A549 (cell line): ENCODE measurements around the gene CHRND. TPM values are rescaled to one million over a fixed set of nuclear protein-coding genes. Genes with fewer than 3 reads are reported as not detected.

Experiments
- ATAC-seq, 2 experiments: fragments of 200-7000 bp in 1 of 2; fragments of >200 bp in 1 of 2; cut with Nextera tagmentation in 1 of 2; cut with Tn5 transposase in 1 of 2; 3 replicates each; pipeline versions ENCODE4 v1.8.0 to v1.9.1; 2018 to 2020; ENCODE audit warnings: mild to moderate bottlenecking in 1 of 2, moderate library complexity in 1 of 2
- CTCF ChIA-PET: fragments of 300-600 bp; sonication (Branson Sonifier 250); formaldehyde crosslinking; extraction: SDS; loops from one replicate; lab custom pipeline; 2021; ENCODE audit warnings: antibody characterized with exemption, inconsistent platforms; lab: Yijun Ruan, JAX
- POLR2A ChIA-PET: fragments of 350-600 bp; formaldehyde crosslinking; extraction: SDS; loops from one replicate; lab custom pipeline; 2021; ENCODE audit warnings: antibody characterized with exemption, inconsistent platforms; lab: Yijun Ruan, JAX
- DNase-seq, 2 experiments: peaks; one replicate each; pipeline versions ENCODE4 v3.0.0 to v3.0.0-alpha.2; 2011 to 2016; ENCODE audit warnings: low read depth in 1 of 2, low spot score in 1 of 2
- FAIRE-seq: peaks from 2 replicates; lab custom pipeline; 2011; peaks lifted over from hg19 to GRCh38; lab: Jason Lieb, UNC
- H3K27ac ChIP-seq, 2 experiments: fragments of >200 bp; sonication (Bioruptor Twin); formaldehyde crosslinking; 3 replicates each; pipeline ENCODE4 v1.5.1; 2016 to 2017
- H3K4me1 ChIP-seq: fragments of >200 bp; sonication (Bioruptor Twin); formaldehyde crosslinking; 3 replicates; pipeline ENCODE4 v1.6.1; 2016
- H3K4me2 ChIP-seq: fragments of >200 bp; sonication (Bioruptor Twin); formaldehyde crosslinking; 3 replicates; pipeline ENCODE4 v1.6.1; 2016
- H3K4me3 ChIP-seq: fragments of >200 bp; sonication (Bioruptor Twin); formaldehyde crosslinking; 3 replicates; pipeline ENCODE4 v1.5.1; 2016
- H3K9me3 ChIP-seq: fragments of >200 bp; sonication (Bioruptor Twin); formaldehyde crosslinking; 3 replicates; pipeline ENCODE4 v1.6.1; 2016
- CBX2 ChIP-seq: fragments of 200-600 bp; sonication (generic); IDR thresholded peaks from 2 replicates; pipeline ENCODE4 v1.6.1; 2016; ENCODE audit warnings: low read depth, mild to moderate bottlenecking, borderline replicate concordance
- CBX8 ChIP-seq: fragments of 200-600 bp; sonication (generic); IDR thresholded peaks from 2 replicates; pipeline ENCODE4 v1.6.1; 2016
- CEBPB ChIP-seq, 2 experiments: fragments of >200 bp in 1 of 2; sonication (Bioruptor Twin) in 1 of 2; formaldehyde crosslinking in 1 of 2; IDR thresholded peaks; 2 replicates each; pipeline ENCODE4 v1.6.1; 2012 to 2016
- CHD2 ChIP-seq: fragments of 150-350 bp; IDR thresholded peaks from 2 replicates; pipeline ENCODE4 v1.6.1; 2014; ENCODE audit warnings: low read length; ENCODE audit not compliant: partially characterized antibody
- E2F6 ChIP-seq: IDR thresholded peaks from 2 replicates; pipeline ENCODE4 v1.6.1; 2012; ENCODE audit warnings: low read depth, borderline replicate concordance
- EHF ChIP-seq: fragments of 250-450 bp; sonication (Bioruptor Pico); IDR thresholded peaks from 2 replicates; pipeline ENCODE4 v1.5.0; 2020; ENCODE audit warnings: mild to moderate bottlenecking
- EHMT2 ChIP-seq: fragments of 200-600 bp; sonication (generic); IDR thresholded peaks from 2 replicates; pipeline ENCODE4 v1.6.1; 2016; ENCODE audit warnings: antibody characterized with exemption, low read depth, mild to moderate bottlenecking, moderate library complexity
- EP300 ChIP-seq, 2 experiments: fragments of >200 bp; sonication (Bioruptor Twin); formaldehyde crosslinking; IDR thresholded peaks; 2 replicates in 1 of 2; 3 replicates in 1 of 2; pipeline ENCODE4 v1.6.1; 2016 to 2017
- ESRRA ChIP-seq: fragments of 150-350 bp; IDR thresholded peaks from 2 replicates; pipeline ENCODE4 v1.6.1; 2014; ENCODE audit warnings: mild to moderate bottlenecking, low read length, borderline replicate concordance
- HDAC2 ChIP-seq: fragments of 200-600 bp; sonication (generic); IDR thresholded peaks from 2 replicates; pipeline ENCODE4 v1.6.1; 2016
- HES2 ChIP-seq: fragments of >200 bp; sonication (Bioruptor Twin); formaldehyde crosslinking; IDR thresholded peaks from 2 replicates; pipeline ENCODE4 v1.6.1; 2016
- HOXA7 ChIP-seq: fragments of 250-450 bp; sonication (Bioruptor Pico); IDR thresholded peaks from 2 replicates; pipeline ENCODE4 v1.5.0; 2020; ENCODE audit warnings: mild to moderate bottlenecking, moderate library complexity
- HOXB13 ChIP-seq: fragments of 250-450 bp; sonication (Bioruptor Pico); IDR thresholded peaks from 2 replicates; pipeline ENCODE4 v1.5.0; 2020; ENCODE audit warnings: low read depth, mild to moderate bottlenecking, moderate library complexity
- JUN ChIP-seq, 2 experiments: fragments of >200 bp; sonication (Bioruptor Twin); formaldehyde crosslinking; IDR thresholded peaks; 2 replicates in 1 of 2; 3 replicates in 1 of 2; pipeline ENCODE4 v1.6.1; 2016 to 2017
- KDM1A ChIP-seq: fragments of 200-600 bp; sonication (generic); IDR thresholded peaks from 2 replicates; pipeline ENCODE4 v1.6.1; 2016; ENCODE audit warnings: low read depth, mild to moderate bottlenecking
- KDM5A ChIP-seq: fragments of 200-600 bp; sonication (generic); IDR thresholded peaks from 2 replicates; pipeline ENCODE4 v1.6.1; 2016; ENCODE audit warnings: antibody characterized with exemption, mild to moderate bottlenecking
- MAFK ChIP-seq: fragments of 450-650 bp; IDR thresholded peaks from 2 replicates; pipeline ENCODE4 v1.6.1; 2014; ENCODE audit not compliant: partially characterized antibody
- MYC ChIP-seq: IDR thresholded peaks from 2 replicates; pipeline ENCODE4 v1.6.1; 2012; ENCODE audit warnings: mild to moderate bottlenecking, inconsistent platforms, low read length, improper control_type of control experiment, borderline replicate concordance
- NFE2L2 ChIP-seq: fragments of 150-350 bp; conservative IDR thresholded peaks from 2 replicates; pipeline ENCODE4 v1.6.1; 2014; ENCODE audit warnings: low read length
- NPAS2 ChIP-seq: fragments of 250-450 bp; sonication (Bioruptor Pico); IDR thresholded peaks from 2 replicates; pipeline ENCODE4 v1.8.0; 2022; ENCODE audit warnings: mild to moderate bottlenecking, moderate library complexity, borderline replicate concordance
- NR3C1 ChIP-seq: fragments of >200 bp; sonication (Bioruptor Twin); formaldehyde crosslinking; IDR thresholded peaks from 3 replicates; pipeline ENCODE4 v1.6.1; 2017
- PHF8 ChIP-seq: fragments of 200-600 bp; sonication (generic); IDR thresholded peaks from 2 replicates; pipeline ENCODE4 v1.6.1; 2016; ENCODE audit warnings: low read depth, mild to moderate bottlenecking, antibody characterized with exemption, moderate library complexity, borderline replicate concordance
- POLR2A ChIP-seq: IDR thresholded peaks from 2 replicates; pipeline ENCODE4 v1.6.1; 2012; ENCODE audit warnings: mild to moderate bottlenecking, low read length
- REST ChIP-seq: fragments of 200-600 bp; sonication (generic); IDR thresholded peaks from 2 replicates; pipeline ENCODE4 v1.6.1; 2016; ENCODE audit warnings: antibody characterized with exemption, mild to moderate bottlenecking, moderate library complexity
- RNF2 ChIP-seq: fragments of 200-600 bp; sonication (generic); IDR thresholded peaks from 2 replicates; pipeline ENCODE4 v1.6.1; 2016; ENCODE audit warnings: low read depth, mild to moderate bottlenecking, antibody characterized with exemption, moderate library complexity, borderline replicate concordance
- TFCP2L1 ChIP-seq: fragments of 250-450 bp; sonication (Bioruptor Pico); IDR thresholded peaks from 2 replicates; pipeline ENCODE4 v1.5.0; 2021; ENCODE audit warnings: mild to moderate bottlenecking
- ZFP36 ChIP-seq: fragments of 450-650 bp; IDR thresholded peaks from 2 replicates; pipeline ENCODE4 v1.6.1; 2014; ENCODE audit warnings: borderline replicate concordance; ENCODE audit not compliant: partially characterized antibody
- ZSCAN20 ChIP-seq: fragments of 250-450 bp; sonication (Bioruptor Pico); IDR thresholded peaks from 2 replicates; pipeline ENCODE4 v1.8.0; 2022; ENCODE audit warnings: mild to moderate bottlenecking, moderate library complexity
- WGBS: methylation state at CpG from one replicate; pipeline ENCODE4 v1.1.6; 2017; ENCODE audit errors: missing lambda C conversion rate; 5-methylcytosine and 5-hydroxymethylcytosine counted together
- polyA plus RNA-seq, 4 experiments: library from polyadenylated mRNA; depleted of rRNA in 3 of 4; stranded (reverse); fragments of >200 nt; fragmentation: RNase III in 1 of 4; extraction: RNeasy Plus Mini Kit Qiagen cat#74134 plus additional on column Dnase treatment in 1 of 4; gene quantifications; 2 replicates in 3 of 4; 3 replicates in 1 of 4; pipeline ENCODE4 v1.2.3, GENCODE V29; 2011 to 2017
- TF ChIP-seq, protein P1 (sequence below): fragments of 450-650 bp; IDR thresholded peaks from 2 replicates; pipeline ENCODE4 v1.6.1; 2014; ENCODE audit warnings: antibody characterized with exemption
- TF ChIP-seq, protein P2 (sequence below): fragments of >200 bp; sonication (Bioruptor Twin); formaldehyde crosslinking; IDR thresholded peaks from 3 replicates; pipeline ENCODE4 v1.5.1; 2016
- TF ChIP-seq, protein P3 (sequence below): fragments of 250-450 bp; sonication (Bioruptor Pico); IDR thresholded peaks from 2 replicates; pipeline ENCODE4 v1.5.0; 2020; ENCODE audit warnings: low read depth, mild to moderate bottlenecking, moderate library complexity

CHRND gene
- polyA plus RNA-seq, 2 of the 4 experiments (the other 2 are of a cell fraction): not detected

DNA sequence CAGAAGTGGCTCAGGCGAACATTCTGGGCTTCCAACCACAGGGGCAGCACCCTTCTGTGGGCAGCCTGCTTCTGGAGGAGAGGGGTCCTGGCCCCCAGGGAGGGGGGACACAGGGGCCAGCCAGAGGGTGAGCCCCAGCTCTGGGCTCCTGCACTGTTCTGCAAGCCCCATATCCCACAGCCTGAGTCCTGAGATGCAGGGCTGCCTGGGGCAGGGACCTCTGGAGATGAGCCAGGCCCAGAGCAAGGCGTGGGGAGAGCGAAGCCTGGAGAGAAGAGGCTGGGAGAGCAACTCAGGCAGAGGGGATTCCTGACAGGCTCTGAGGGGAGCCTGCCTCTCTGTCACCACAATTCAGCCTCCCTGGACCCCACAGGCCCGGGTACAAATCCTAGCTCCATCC lies 19.3 kb upstream of the CHRND start:
- TF ChIP-seq POLR2A (no peak), MAFK (no peak), EHF (CRISPR knock-in tag) (no peak), TFCP2L1 (CRISPR knock-in tag) (no peak), EHMT2 (no peak), CBX8 (no peak), NPAS2 (no peak), NFE2L2 (no peak), JUN (IDR thresholded peaks at IDR 0.05) (no peak), KDM1A (no peak), CEBPB (IDR thresholded peaks at IDR 0.05) (no peak), PHF8 (no peak), ESRRA (no peak), RNF2 (no peak), HOXA7 (CRISPR knock-in tag) (no peak), CBX2 (no peak), HES2 (no peak), KDM5A (no peak)
- TF ChIP-seq, protein P1, sequence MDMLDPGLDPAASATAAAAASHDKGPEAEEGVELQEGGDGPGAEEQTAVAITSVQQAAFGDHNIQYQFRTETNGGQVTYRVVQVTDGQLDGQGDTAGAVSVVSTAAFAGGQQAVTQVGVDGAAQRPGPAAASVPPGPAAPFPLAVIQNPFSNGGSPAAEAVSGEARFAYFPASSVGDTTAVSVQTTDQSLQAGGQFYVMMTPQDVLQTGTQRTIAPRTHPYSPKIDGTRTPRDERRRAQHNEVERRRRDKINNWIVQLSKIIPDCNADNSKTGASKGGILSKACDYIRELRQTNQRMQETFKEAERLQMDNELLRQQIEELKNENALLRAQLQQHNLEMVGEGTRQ: no peak
- Histone ChIP-seq H3K4me1 (peaks cover 20% of the 10 kb centered on the region), H3K27ac (no peak overlapping the region), H3K4me3 (no peak overlapping the region), H3K4me2 (no peak overlapping the region), H3K9me3 (no peaks in the 10 kb centered on the region)
- whole genome bisulfite sequencing: 76% methylated on average over 2 of the region's 4 CpGs
- CTCF ChIA-PET: interaction anchor here (2.2 to 7.9 kb wide), 2 partner anchors 12 to 15 kb away, joined by 6 to 77 read pairs; partner anchors contain the start of gene PRSS56
- ATAC-seq (peak; percentile 46 to 48; a peak in 4 of 6 replicates), FAIRE-seq (no peak), DNase-seq (no peak)
- POLR2A ChIA-PET: no interaction called here

DNA sequence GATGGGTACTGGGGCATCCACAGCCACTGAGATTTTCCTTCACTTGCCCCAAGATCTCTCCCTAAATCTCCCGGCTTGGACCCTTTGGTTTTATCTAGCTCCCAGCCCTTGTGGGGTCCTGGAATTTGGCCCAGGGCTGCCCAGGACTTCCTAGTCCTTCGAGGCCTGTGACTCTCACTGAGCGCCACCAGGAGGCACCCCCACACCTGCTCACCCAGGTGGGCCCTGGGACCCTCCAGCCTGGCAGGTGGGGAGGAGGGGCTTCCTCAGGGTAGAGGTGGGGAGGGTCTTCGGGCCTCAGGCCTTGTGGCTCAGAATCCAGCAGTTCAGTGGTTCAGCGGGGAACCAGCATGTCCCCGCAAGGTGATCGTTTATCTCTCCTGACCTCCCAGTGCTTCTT lies 17.7 kb upstream of the CHRND start:
- ChIA-PET POLR2A (no interaction called here), CTCF (interaction anchor here (1.4 to 7.9 kb wide), 3 partner anchors 10 to 64 kb away, joined by 5 to 77 read pairs (median 6); partner anchors contain the start of gene PRSS56)
- Histone ChIP-seq H3K4me2 (no peak overlapping the region), H3K4me1 (peaks cover 5% of the 10 kb centered on the region), H3K27ac (no peak overlapping the region), H3K9me3 (no peaks in the 10 kb centered on the region), H3K4me3 (no peak overlapping the region)
- TF ChIP-seq MYC (no peak), NFE2L2 (no peak), CBX8 (no peak), POLR2A (no peak), ESRRA (no peak), E2F6 (no peak), KDM5A (no peak), CBX2 (no peak), NPAS2 (no peak), CHD2 (no peak), REST (no peak), ZFP36 (no peak), HOXB13 (CRISPR knock-in tag) (no peak), NR3C1 (no peak), HDAC2 (no peak), ZSCAN20 (CRISPR knock-in tag) (no peak), EP300 (IDR thresholded peaks at IDR 0.05) (no peak)
- TF ChIP-seq, protein P2, sequence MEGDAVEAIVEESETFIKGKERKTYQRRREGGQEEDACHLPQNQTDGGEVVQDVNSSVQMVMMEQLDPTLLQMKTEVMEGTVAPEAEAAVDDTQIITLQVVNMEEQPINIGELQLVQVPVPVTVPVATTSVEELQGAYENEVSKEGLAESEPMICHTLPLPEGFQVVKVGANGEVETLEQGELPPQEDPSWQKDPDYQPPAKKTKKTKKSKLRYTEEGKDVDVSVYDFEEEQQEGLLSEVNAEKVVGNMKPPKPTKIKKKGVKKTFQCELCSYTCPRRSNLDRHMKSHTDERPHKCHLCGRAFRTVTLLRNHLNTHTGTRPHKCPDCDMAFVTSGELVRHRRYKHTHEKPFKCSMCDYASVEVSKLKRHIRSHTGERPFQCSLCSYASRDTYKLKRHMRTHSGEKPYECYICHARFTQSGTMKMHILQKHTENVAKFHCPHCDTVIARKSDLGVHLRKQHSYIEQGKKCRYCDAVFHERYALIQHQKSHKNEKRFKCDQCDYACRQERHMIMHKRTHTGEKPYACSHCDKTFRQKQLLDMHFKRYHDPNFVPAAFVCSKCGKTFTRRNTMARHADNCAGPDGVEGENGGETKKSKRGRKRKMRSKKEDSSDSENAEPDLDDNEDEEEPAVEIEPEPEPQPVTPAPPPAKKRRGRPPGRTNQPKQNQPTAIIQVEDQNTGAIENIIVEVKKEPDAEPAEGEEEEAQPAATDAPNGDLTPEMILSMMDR: no peak
- TF ChIP-seq, protein P1: no peak
- TF ChIP-seq, protein P3, sequence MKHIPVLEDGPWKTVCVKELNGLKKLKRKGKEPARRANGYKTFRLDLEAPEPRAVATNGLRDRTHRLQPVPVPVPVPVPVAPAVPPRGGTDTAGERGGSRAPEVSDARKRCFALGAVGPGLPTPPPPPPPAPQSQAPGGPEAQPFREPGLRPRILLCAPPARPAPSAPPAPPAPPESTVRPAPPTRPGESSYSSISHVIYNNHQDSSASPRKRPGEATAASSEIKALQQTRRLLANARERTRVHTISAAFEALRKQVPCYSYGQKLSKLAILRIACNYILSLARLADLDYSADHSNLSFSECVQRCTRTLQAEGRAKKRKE (CRISPR knock-in tag): no peak
- FAIRE-seq: no peak
- ATAC-seq: no peak
- DNase-seq: no peak
- WGBS: 74% methylated on average over 5 of the region's 7 CpGs
